GM18505 (cell line): ENCODE data around the gene B3GNT9.
"Not testable (repeated sequence)": the region's sequence is repeated elsewhere in the genome, so short reads cannot be mapped to it uniquely, and the experiment has no call there.

Source experiments
- ATAC-seq: cut with Tn5 transposase; IDR thresholded peaks from one replicate; pipeline ENCODE4 v1.9.1; 2021; ENCODE audit not compliant: unreplicated experiment
- POLR2A ChIP-seq: IDR thresholded peaks from 4 replicates; pipeline ENCODE4 v1.6.1; 2011; ENCODE audit warnings: borderline replicate concordance; ENCODE audit not compliant: insufficient read depth, insufficient read length; ENCODE audit errors: extremely low read depth

The B3GNT9 gene

GRCh38 chr16:67146523-67147357 lies 4.1 kb downstream of the B3GNT9 start:
- ATAC-seq = no peak
- TF ChIP-seq POLR2A = no peak

DNA sequence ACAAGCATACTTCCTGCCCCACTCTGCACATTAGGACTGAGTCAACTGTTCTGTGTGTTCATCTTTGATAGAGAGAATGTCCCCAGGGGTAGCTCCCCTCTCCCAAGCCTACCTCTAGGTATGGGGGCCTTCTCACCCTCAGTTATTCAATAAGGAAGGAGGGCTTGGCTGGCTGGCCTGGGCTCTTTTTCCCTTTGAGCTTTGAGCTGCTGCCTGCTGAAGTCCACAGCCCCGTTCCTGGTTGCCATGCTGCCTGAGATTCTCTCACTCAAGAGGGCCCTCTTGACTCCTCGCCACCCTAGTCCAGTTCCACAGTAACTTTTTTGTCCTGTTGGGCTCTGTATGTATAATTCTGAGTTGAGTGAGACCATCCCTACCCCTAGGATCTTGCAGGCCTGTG lies 5.1 kb downstream of the B3GNT9 start:
- no peak for TF ChIP-seq POLR2A
- no peak for ATAC-seq

GRCh38 chr16:67144943-67145342 lies 5.9 kb downstream of the B3GNT9 start:
- ATAC-seq = no peak
- no peak for TF ChIP-seq POLR2A

DNA sequence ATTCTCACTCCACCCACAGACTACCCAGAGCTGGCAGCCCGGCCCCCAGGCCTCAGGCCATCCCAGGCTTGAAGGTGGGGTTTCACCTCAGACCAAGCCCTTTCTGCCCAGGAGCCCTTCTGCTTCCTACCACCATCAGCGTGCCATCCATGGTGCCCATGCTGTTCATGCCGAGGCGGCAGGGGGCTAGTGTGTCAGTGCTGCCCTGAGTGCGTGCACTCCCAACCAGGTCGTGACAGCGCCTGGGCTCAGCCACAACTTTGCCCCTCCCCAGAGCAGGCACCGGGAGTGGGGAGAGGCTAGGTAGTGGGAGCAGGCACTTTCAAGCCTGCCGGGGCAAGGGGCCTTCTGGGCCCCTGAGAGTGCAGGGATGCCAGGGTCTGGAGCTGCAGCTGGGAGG lies 8.5 kb downstream of the B3GNT9 start:
- ATAC-seq = no peak
- TF ChIP-seq POLR2A = no peak

DNA sequence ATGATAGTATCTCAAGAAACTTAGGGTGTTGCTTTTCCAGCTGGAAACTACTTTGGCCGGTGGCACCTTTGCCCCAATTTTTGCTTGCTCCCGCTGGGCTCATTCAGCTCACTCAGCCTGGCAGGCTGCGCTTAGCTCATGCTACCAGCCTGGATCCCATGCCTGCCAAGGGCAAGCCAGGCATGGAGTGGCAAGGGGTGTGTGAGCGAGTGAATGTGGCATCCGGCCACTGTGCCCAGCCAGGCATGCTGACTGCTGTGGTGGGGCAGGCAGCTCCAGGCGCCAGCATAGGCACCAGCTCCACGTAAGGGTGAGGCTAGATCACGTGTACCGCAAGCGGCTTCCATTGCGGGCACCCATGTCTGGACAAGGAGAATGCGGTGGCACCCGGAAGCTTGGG lies 9.4 kb downstream of the B3GNT9 start:
- no peak for ATAC-seq
- TF ChIP-seq POLR2A = no peak

GRCh38 chr16:67137605-67138004 lies 13.2 kb downstream of the B3GNT9 start:
- TF ChIP-seq POLR2A = no peak
- no peak for ATAC-seq

- no peak for TF ChIP-seq POLR2A
- ATAC-seq = no peak
Measured at GRCh38 chr16:67129422-67129821, 21.4 kb downstream of the B3GNT9 start.

DNA sequence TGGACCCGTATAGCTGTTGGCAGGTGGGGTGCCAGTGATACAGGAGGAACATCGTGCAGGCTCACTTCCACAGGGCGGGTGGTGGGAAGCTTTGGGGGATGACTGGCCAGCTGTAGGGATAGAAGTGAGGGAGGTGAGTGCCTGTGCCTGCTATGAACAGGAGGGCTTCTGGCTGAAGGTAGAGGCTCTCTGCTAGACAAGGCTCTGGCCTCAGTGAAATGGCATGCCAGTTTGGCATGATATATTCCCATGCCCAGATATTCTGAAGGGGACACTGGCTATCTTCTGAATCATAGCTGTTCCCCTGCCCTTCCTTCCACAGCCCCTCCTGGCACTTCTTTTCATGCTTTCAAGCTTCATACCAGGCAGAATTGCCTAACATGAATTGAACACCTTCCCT lies 21.9 kb downstream of the B3GNT9 start:
- no peak for ATAC-seq
- no peak for TF ChIP-seq POLR2A

DNA sequence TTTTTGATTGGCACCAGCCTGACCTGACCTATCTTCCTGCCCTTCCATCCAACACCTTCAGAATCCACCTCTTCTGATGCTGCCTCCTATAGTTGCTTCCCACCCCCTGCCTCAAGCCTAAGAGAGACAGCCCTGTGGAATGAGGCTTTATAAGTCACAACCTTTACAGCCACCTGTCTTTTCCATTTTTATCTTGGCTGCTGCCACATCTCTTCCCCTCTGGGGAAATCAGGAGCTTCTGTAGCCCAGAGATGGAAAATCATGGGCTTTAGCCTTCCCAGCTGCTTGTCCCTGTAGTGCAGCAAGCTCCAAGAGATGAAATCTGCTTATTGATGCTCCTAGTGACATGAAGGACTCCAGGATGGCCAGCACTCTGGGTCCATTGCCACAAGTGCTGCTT lies 22.4 kb downstream of the B3GNT9 start:
- TF ChIP-seq POLR2A = no peak

DNA sequence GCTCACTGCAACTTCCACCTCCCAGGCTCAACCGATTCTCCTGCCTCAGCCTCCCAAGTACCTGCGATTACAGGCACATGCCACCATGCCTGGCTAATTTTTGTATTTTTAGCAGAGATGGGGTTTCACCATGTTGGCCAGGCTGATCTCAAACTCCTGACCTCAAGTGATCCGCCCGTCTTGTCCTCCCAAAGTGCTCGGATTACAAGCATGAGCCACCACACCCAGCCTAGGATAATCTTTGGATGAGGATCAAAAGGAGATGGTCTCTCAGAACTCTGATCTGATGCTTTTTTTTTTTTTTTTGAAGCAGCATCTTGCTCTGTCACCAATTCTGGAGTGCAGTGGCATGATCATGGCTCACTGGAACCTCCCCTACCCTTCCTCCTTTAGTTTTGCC lies 28.0 kb downstream of the B3GNT9 start:
- not testable (repeated sequence) for ATAC-seq

More for the DNA sequence above, 22.4 kb downstream of the B3GNT9 start:
- no peak for ATAC-seq

DNA sequence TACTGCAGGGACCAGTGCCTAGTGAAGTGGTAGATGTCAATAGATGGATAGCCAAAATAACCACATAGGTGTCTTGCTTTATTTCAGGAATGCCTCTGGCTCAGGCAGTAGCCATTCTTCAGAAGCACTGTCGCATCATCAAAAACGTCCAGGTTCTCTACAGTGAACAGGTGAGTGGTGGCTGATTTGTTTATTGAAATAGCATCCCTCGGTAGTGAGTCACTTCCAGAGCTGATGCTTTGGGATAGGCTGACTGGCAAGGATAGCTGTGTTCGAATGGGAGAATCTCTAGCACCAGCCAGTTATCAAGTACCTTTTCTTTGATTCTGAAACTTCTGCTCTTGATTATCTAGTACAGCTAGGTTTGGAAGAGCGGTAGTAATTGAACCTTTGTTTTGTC lies 30.8 kb downstream of the B3GNT9 start:
- no peak for ATAC-seq

GRCh38 chr16:67117716-67118115 lies 33.1 kb downstream of the B3GNT9 start:
- no peak for TF ChIP-seq POLR2A
- no peak for ATAC-seq

More for the DNA sequence above, 30.8 kb downstream of the B3GNT9 start:
- TF ChIP-seq POLR2A = no peak

GRCh38 chr16:67116388-67117311 lies 34.1 kb downstream of the B3GNT9 start:
- ATAC-seq = no peak
- TF ChIP-seq POLR2A = no peak

DNA sequence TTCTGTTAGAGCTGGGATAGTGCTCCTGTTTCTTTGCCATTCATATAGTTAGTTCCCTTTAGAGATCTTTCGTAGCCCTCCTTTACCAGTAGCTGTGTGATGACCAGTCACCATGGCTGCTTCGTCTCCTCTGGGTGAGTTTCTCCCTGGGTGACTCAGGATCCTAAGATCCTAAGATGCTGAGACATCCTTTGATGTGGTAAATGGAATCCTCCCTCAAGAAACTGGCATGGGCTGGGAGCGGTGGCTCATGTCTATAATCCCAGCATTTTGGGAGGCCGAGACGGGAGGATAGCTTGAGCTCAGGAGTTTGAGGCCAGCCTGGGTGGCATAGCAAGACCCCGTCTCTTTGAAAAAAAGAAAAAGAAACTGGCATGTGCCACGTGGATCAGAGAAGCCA lies 35.2 kb downstream of the B3GNT9 start:
- TF ChIP-seq POLR2A = no peak
- ATAC-seq = no peak
